Neuron (in vitro differentiated cells): ENCODE data around the gene P3H2.

Experiments
- H2AFZ ChIP-seq: one replicate; pipeline ENCODE4 v1.6.1; 2013; ENCODE audit warnings: low read depth, mild to moderate bottlenecking, inconsistent platforms, low read length, moderate library complexity
- H3K27me3 ChIP-seq: one replicate; pipeline ENCODE4 v1.6.1; 2013; ENCODE audit warnings: low read length; ENCODE audit not compliant: insufficient read depth
- H3K36me3 ChIP-seq: one replicate; pipeline ENCODE4 v1.6.1; 2013; ENCODE audit warnings: low read length; ENCODE audit not compliant: insufficient read depth
- H3K4me1 ChIP-seq: one replicate; pipeline ENCODE4 v1.6.1; 2013; ENCODE audit warnings: low read length; ENCODE audit not compliant: insufficient read depth
- H3K4me3 ChIP-seq: 2 replicates; pipeline ENCODE4 v1.5.1; 2013; ENCODE audit warnings: mild to moderate bottlenecking, low read length, moderate library complexity
- H3K9me3 ChIP-seq: one replicate; pipeline ENCODE4 v1.6.1; 2013; ENCODE audit warnings: low read length

Gene P3H2

DNA sequence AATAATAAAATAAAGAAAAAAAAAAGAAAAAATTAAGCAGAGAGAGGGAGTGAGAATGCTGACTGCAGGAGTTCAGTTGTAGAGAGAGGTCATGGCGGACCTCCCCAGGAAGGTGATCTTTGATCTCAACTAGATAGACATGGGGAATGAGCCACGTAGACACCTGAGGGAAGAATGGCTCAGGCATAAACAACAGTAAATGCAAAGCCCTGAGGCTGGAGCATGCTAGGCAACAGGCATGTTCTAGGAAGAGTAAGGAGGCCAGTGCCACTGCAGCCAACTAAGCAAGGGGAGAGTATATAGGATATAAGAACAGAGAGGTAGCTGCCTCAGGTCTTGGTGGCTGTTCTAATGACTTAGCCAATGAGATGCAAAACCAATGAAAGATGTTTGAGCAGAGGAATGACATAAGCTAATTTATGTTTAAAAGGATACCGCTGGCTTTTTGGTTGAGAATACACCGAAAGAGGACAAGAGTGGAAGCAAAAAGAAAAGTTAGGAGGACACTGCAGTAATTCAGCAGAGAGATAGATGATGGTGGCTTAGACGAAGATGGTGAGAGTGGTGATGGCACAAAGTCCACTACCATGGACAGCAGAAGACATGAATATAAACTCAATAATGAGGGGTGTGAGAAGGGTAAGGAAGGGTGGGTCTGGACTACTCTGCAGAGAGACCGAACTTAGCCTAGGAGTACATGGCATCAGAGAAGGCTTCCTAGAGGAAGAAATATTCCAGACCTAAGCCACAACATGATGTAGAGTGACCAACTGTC lies 174.6 kb downstream of the P3H2 start:
- Histone ChIP-seq H3K4me1 (no peaks in the 10 kb centered on the region), H3K36me3 (no peaks in the 10 kb centered on the region), H3K4me3 (no peak overlapping the region), H2AFZ (no peak overlapping the region), H3K9me3 (no peaks in the 10 kb centered on the region), H3K27me3 (no peaks in the 10 kb centered on the region)

DNA sequence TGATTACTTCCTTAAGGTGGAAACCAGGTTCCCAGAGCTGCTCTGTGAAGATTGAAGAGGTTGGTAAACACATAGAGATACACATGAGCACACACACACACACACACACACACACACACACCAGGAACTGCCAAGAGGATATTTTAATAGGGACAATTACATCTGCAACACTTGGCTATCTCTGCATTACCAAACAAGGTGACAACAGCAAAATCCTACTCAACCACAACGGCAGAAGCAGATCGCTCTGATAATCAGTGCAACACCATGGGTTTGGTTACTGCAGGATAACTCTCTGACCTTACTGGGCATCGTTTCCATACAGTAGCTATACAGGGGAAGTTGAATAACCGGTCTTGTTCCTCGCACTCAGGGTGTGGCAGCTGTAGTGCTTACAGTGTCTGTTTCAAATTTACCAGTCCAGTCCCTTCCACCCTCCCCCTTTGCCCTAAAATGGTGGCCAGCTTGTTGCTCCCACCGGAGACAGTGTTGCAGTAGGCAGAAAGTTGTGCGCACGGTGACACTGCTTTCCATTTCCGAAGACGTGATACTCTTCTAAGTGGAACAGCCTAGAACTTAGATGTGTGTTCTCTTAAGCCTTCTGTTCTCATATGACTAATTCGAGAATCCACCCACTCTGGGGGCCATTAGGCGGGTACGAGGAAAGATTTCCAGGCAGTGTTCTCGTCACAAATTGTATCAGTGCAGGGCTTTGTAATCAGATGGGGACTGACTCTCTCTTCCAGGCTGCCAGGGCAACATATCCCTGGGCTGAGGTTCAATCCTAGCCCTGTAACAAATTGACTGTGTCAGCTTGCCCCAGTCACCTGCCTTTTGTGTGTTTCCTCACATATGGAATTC lies 176.2 kb downstream of the P3H2 start:
- Histone ChIP-seq H3K4me3 (no peak overlapping the region), H2AFZ (no peak overlapping the region), H3K36me3 (no peaks in the 10 kb centered on the region), H3K4me1 (no peaks in the 10 kb centered on the region), H3K27me3 (no peaks in the 10 kb centered on the region), H3K9me3 (no peaks in the 10 kb centered on the region)

DNA sequence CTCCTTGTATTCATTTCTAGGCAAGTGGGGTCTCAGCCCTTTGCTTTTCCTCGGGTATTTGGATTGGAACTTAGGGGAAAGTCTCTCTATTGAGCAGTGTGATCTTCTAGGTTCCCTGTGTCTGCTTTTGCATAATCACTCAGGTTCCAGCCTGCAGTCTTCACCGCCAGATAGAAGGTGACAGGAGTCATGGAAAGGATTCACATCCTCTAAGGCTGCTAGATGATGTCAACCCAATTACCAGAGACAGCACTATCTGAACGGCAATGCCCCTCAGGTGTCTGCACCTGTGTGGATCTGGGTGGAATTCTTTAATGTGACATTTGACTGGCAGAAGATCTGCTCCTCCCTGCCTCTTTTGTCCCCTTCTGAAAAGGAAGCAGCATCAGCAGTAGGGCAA lies 177.7 kb downstream of the P3H2 start:
- no peaks in the 10 kb centered on the region for H3K9me3 ChIP-seq
- H3K4me3 ChIP-seq, result no peak overlapping the region
- H3K27me3 ChIP-seq, result no peaks in the 10 kb centered on the region

DNA sequence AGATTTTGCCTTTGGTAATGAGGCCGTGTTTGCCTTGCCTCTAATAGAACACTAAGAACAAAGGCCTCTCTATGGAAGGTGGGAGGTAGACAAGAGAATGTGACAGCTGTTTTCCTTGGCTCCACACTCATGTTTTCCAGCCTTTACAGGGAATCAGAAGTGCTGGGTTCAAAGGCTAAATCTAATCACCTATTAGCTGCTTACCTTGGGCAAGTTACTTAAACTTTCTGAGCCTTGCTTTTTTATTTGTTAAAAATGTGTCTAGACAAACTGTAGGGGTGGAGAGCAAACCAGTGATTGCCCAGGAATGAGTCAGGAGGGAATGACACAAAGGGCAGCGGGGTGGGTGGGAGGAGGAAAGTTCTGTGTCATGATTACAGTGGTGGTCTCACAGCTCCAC lies 179.0 kb downstream of the P3H2 start:
- Histone ChIP-seq H3K9me3 (no peaks in the 10 kb centered on the region), H3K4me3 (no peak overlapping the region), H2AFZ (no peak overlapping the region), H3K27me3 (no peaks in the 10 kb centered on the region), H3K4me1 (no peaks in the 10 kb centered on the region), H3K36me3 (no peaks in the 10 kb centered on the region)

More for the DNA sequence above, 177.7 kb downstream of the P3H2 start:
- Histone ChIP-seq H3K4me1 (no peaks in the 10 kb centered on the region), H2AFZ (no peak overlapping the region), H3K36me3 (no peaks in the 10 kb centered on the region)

DNA sequence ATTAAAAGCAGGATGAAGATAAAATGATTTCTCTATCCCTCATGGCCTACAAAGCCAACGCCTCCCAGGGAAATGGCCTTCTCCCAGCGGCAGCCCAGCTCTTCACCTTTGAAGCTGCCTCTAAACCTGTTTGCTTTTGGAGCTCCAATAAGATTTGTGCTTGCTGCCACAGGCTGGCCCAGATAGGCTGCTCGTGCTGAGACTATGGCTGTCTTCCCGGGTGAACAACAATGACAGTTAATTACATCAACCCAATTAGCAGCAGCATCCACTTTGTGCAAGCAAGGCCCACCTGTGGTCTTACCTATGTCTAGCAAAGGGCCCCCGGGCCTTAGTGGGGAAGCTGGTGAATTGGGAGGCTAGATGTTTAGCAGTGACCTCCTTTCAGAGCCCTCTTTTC lies 179.6 kb downstream of the P3H2 start:
- Histone ChIP-seq H3K9me3 (no peaks in the 10 kb centered on the region), H3K4me3 (no peak overlapping the region), H2AFZ (no peak overlapping the region)

DNA sequence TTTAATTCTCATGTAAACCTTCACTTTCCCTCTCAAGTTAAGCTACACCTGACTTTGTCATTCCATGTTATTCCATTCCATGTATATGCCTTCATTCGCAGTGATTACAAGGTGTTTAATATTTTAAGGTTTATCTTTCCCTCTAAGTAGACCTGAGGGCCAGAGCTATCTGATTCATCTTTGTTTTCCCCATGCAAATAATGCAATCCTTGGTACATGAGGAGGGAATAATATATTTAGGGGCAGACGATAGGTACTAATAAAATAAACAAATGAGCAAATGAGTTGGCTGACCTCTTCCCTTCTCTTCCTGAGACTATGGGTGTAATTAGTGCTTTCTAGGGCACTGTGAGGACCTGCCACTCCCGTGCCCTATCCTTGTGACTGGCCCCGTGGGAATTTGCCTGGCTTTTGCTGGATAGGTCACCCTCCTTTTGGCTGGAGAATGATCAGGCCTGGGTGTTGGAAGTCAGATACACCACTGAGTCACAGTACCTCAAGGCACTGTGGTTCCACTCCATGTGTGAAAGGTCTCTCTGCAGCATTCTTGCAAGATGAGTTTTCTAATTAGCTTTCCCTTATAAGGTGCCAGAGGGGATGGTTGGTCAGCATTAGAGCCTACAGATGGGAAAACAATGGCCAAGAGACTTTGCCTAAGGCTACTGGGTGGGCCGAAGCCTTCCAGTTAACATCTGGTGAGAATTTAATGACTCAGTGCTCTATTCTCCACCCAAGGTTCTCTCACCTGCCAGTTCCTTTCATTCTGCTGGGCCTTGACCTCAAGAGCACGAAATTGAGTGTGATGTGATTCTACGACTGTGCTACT lies 183.2 kb downstream of the P3H2 start:
- H3K9me3 ChIP-seq, result no peaks in the 10 kb centered on the region
- no peaks in the 10 kb centered on the region for H3K27me3 ChIP-seq
- no peaks in the 10 kb centered on the region for H3K36me3 ChIP-seq
- H3K4me3 ChIP-seq, result no peak overlapping the region
- H3K4me1 ChIP-seq, result no peaks in the 10 kb centered on the region
- H2AFZ ChIP-seq, result no peak overlapping the region

More for the DNA sequence above, 179.6 kb downstream of the P3H2 start:
- Histone ChIP-seq H3K4me1 (no peaks in the 10 kb centered on the region), H3K27me3 (no peaks in the 10 kb centered on the region), H3K36me3 (no peaks in the 10 kb centered on the region)

DNA sequence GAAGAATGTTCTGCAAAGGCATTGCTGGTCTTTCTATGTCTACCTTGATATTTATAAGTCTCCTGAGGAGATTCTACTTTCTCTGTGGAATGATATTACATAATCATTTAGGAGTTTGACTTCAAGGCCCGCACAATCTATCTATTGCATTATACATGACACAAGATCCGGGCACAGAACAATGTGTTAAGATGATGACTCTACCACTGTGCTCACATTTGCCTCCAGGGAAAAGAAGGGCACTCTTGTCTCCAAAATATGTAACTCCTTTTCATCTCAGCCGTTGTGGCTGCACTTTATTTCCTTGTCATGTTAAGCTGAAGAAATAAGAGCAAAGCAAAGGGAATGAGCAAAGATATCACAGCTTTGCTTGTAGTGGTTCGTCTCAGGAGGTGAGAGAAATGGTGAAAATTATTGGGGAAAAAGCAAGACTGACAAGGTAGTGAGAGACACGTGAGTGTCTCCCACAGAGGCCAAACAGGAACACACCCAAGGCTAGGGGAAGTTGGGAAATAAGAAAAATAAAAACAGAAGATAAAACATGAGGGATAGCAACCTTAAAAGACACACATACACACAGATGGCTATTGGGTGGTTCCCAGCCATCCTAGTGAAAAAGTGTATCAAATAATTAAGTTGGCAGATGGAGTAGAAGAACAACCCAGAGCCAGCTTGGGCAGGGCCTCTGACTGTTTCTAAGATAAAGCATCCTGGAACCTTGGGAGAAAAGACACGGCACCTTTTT lies 184.3 kb downstream of the P3H2 start:
- no peaks in the 10 kb centered on the region for H3K9me3 ChIP-seq
- no peak overlapping the region for H2AFZ ChIP-seq
- no peaks in the 10 kb centered on the region for H3K4me1 ChIP-seq
- H3K36me3 ChIP-seq, result no peaks in the 10 kb centered on the region
- H3K27me3 ChIP-seq, result no peaks in the 10 kb centered on the region
- H3K4me3 ChIP-seq, result no peak overlapping the region

DNA sequence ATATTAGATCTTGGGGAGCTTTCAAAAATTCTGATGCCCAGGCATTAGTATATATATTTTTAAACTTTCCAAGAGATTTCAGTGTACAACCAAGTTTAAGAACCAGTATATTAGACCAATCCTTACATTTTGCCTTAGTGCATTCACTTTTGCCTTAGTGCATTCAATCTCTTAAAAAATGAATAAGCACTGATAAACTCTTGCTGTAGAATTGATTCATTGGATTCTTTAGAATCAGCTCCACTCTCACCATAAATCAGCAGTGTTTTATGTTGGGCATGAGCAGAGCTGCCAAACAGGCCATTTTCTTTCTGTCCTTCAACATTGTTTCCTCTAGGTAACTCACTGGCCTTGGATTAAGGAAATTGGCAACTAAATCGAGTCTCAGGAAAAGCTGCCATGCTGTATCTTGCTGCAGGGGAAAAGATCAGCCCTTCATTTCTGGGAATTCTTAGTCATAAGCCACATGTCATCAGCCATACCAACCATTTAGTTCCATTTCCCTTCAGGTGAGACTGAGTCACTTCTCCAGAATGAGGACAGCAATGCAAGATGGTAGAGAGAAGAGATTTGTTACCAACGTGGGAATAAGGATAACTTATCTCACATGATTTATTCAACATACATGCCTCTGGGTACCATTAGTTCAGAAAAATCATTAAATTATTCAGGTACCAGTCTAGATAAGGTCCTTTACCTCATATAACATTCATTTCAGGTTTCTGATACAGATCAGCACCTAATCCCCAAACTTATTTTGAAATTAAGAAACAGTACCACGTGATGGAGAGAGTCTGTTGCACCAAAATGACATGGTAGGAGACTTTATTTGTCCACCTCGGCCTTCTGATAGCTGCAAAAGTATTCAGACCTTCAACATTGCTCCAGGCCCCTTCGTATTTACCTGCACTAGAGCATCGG lies 192.5 kb downstream of the P3H2 start:
- Histone ChIP-seq H3K36me3 (no peaks in the 10 kb centered on the region), H3K9me3 (no peaks in the 10 kb centered on the region), H3K4me1 (no peaks in the 10 kb centered on the region), H3K27me3 (no peaks in the 10 kb centered on the region), H2AFZ (no peak overlapping the region), H3K4me3 (no peak overlapping the region)

DNA sequence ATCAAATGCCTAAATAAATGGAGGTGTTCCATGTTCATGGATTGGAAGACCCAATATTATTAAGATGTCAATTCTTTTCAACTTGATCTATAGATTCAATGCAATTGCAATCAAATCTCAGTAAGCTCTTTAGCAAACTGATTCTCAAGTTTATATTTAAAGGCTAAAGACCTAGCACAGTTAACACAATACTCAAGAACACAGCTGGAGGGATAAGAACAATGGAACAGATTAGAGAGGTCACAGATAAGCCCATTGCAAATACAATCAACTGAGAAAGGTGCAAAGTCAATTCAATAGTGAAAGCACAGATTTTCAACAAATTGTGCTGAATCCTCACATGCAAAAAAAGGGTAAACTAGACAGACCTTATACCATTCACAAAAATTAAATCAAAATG lies 198.9 kb downstream of the P3H2 start:
- no peaks in the 10 kb centered on the region for H3K4me1 ChIP-seq
- no peaks in the 10 kb centered on the region for H3K9me3 ChIP-seq
- H3K27me3 ChIP-seq, result no peaks in the 10 kb centered on the region

DNA sequence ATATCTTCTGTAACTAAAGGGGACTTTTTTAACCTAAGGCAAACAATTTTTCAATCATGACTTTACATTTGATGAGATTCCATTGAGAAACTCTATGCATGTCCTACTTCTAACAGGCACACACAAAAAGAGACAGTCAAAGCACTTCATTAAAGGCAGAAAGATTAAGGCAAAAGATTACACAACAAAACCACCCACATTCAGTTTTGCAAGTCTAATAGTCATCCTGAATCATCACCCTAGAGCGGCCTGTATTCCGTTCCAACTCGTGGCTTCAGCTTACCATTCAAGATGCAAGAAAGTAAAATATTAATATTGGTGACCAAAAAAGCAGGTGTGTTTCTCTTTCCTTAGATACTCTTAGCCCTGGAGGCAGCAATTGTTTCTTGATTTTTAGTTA lies 205.9 kb downstream of the P3H2 start:
- H3K27me3 ChIP-seq, result no peaks in the 10 kb centered on the region
- H3K4me3 ChIP-seq, result no peak overlapping the region
- H3K9me3 ChIP-seq, result no peaks in the 10 kb centered on the region
- no peaks in the 10 kb centered on the region for H3K4me1 ChIP-seq
- no peaks in the 10 kb centered on the region for H3K36me3 ChIP-seq
- H2AFZ ChIP-seq, result no peak overlapping the region

More for the DNA sequence above, 198.9 kb downstream of the P3H2 start:
- Histone ChIP-seq H2AFZ (no peak overlapping the region), H3K4me3 (no peak overlapping the region), H3K36me3 (no peaks in the 10 kb centered on the region)

DNA sequence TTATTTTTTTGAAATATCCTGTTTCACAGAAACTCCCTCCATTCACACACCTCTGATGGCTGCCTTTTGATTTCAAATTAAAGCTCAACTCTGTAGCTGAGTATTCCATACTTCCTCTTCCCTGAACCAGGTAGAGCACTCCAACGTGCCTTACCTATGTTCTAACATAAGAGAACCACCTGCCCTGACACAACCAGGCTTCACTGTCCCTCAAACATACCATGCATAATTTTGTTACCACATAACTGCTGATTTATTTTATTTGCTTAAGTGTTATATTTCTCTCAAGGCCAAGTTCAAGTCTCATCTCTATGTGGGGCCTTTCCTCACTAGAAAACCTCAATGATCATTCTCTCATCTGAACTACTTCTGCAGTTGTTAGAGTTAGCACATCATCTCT lies 209.7 kb downstream of the P3H2 start:
- Histone ChIP-seq H3K4me1 (no peaks in the 10 kb centered on the region), H3K36me3 (no peaks in the 10 kb centered on the region), H2AFZ (no peak overlapping the region), H3K9me3 (no peaks in the 10 kb centered on the region), H3K27me3 (no peaks in the 10 kb centered on the region), H3K4me3 (no peak overlapping the region)

DNA sequence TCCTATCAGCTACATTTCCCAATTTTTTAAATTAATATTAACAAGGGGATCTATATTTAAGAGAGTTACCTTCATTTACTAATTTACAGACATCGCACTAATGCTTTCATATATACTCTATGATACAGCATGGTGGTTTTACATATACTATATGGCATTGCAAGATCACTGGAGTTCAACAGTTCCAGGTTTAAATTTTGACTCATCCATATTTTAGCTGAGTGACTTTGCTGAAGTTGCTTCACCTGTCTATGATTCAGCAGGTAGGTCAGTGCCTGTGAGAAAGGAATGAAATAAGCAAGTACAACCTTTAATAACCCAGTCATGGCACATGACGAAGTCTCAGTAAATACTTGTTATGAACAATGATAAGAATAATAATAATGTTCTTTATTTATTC lies 211.1 kb downstream of the P3H2 start:
- Histone ChIP-seq H3K4me3 (no peak overlapping the region), H3K4me1 (no peaks in the 10 kb centered on the region), H3K9me3 (no peaks in the 10 kb centered on the region), H3K27me3 (no peaks in the 10 kb centered on the region), H2AFZ (no peak overlapping the region), H3K36me3 (no peaks in the 10 kb centered on the region)
